ENCODE results near the gene NBAS.

The NBAS gene

GRCh38 chr2:15346624-15347023 lies 214.5 kb downstream of the NBAS start:
- no peak for ATAC-seq (ENCODE audit: low read depth)
- no peak for DNase-seq (ENCODE audit: low spot score)
- H3K9me3 ChIP-seq (ENCODE audit: severe bottlenecking), result no peaks in the 10 kb centered on the region
- TF ChIP-seq, protein P1, sequence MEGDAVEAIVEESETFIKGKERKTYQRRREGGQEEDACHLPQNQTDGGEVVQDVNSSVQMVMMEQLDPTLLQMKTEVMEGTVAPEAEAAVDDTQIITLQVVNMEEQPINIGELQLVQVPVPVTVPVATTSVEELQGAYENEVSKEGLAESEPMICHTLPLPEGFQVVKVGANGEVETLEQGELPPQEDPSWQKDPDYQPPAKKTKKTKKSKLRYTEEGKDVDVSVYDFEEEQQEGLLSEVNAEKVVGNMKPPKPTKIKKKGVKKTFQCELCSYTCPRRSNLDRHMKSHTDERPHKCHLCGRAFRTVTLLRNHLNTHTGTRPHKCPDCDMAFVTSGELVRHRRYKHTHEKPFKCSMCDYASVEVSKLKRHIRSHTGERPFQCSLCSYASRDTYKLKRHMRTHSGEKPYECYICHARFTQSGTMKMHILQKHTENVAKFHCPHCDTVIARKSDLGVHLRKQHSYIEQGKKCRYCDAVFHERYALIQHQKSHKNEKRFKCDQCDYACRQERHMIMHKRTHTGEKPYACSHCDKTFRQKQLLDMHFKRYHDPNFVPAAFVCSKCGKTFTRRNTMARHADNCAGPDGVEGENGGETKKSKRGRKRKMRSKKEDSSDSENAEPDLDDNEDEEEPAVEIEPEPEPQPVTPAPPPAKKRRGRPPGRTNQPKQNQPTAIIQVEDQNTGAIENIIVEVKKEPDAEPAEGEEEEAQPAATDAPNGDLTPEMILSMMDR (IDR thresholded peaks at IDR 0.05; ENCODE audit: poor library complexity, severe bottlenecking), result no peak
- no peaks in the 10 kb centered on the region for H3K4me1 ChIP-seq (ENCODE audit: insufficient read depth, poor library complexity, severe bottlenecking)
- peaks cover 5% of the 10 kb centered on the region for H3K36me3 ChIP-seq (ENCODE audit: low read depth)
- H3K4me3 ChIP-seq (ENCODE audit: severe bottlenecking), result no peak overlapping the region
- H3K27ac ChIP-seq (ENCODE audit: poor library complexity, severe bottlenecking), result no peak overlapping the region
- no peaks in the 10 kb centered on the region for H3K27me3 ChIP-seq (ENCODE audit: insufficient read depth, poor library complexity, severe bottlenecking)

DNA sequence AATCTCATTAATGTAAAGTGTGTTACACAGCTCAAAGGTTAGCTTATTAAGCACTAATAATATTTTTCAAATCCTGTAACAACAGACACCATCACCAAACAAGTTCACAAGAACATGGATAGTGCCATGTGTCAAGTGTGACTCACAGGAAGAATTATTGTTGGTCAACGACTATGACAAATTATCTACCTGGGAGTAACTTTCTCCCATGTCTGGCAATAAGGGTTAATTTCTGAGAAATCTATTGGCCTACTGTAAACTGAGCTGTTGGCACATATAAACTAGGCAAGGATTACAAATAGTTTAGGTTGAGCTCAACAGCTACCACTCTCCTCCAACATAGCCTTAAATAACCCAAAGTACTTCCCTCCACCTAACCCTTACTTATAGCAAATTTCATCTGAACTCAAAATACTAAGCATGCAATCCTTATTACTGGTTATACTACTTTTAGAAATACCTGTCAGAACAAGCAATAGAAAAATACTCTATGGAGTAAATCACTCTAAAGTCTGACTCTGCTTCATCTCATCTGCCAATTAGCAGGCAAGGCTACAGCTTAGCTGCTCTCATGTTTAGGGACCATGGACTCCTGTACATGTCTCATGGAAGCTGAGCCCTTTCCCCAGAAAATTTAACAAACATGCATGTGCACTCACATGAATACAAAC lies 223.0 kb downstream of the NBAS start:
- peaks cover 27% of the 10 kb centered on the region for H3K4me1 ChIP-seq (ENCODE audit: insufficient read depth, poor library complexity, severe bottlenecking)
- no peaks in the 10 kb centered on the region for H3K36me3 ChIP-seq (ENCODE audit: low read depth)
- DNase-seq (ENCODE audit: low spot score) (no peak), ATAC-seq (ENCODE audit: low read depth) (peak; percentile 70)
- peak overlapping the region; percentile 34 for H3K27ac ChIP-seq (ENCODE audit: poor library complexity, severe bottlenecking)
- TF ChIP-seq, protein P1 (IDR thresholded peaks at IDR 0.05; ENCODE audit: poor library complexity, severe bottlenecking), result no peak
- H3K27me3 ChIP-seq (ENCODE audit: insufficient read depth, poor library complexity, severe bottlenecking), result no peaks in the 10 kb centered on the region
- H3K9me3 ChIP-seq (ENCODE audit: severe bottlenecking), result no peaks in the 10 kb centered on the region
- H3K4me3 ChIP-seq (ENCODE audit: severe bottlenecking), result no peak overlapping the region

DNA sequence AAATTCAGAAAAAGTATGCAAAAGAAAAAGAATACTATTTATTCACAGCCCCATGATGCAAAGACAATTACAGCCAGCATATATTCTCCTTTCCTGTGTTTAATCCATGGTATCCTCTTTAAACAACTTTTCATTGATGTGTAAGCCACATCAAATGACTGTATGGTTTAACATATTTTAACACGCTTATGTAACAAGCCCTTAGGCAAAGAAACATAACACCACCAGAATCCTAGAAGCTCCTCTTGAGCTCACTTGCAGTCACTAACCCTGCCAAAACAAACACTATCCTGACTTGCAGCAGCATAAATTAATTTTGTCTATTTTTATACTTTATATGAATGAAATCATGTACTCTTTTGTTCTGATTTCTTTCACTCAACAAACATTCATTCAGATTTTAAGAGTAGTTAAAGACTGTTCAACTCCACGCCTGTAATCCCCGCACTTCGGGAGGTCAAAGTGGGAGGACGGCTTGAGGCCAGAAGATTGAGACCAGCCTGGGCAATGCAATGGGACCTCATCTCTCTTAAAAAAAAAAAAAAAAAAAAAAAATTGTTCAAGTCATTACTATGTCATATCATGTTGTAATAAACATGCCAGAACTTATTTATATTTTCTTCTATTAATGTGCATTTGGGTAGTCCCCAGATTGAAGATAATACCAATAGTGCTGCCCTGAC lies 226.3 kb downstream of the NBAS start:
- Histone ChIP-seq H3K36me3 (ENCODE audit: low read depth) (peaks cover 6% of the 10 kb centered on the region; the same call in 1 of the 2 replicates), H3K4me1 (ENCODE audit: insufficient read depth, poor library complexity, severe bottlenecking) (peaks cover 27% of the 10 kb centered on the region)

DNA sequence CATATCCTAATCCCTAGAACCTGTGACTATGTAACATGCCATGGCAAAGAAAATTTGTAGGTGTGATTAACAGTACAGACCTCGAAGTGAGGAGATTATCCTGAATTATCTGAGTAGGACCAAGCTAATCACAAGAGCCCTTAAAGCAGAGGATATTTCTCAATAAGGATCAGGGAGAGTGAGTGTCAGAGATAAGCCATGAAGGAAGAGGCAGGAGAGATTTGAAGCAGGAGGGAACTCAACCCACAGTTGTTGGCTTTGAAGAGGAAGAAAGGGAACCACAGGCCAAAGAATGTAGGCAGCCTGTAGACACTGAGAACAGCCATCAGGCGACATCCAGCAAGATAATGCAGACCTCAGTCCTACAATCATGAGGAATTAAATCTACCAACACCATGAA lies 229.3 kb downstream of the NBAS start:
- H3K9me3 ChIP-seq (ENCODE audit: severe bottlenecking), result no peaks in the 10 kb centered on the region
- H3K36me3 ChIP-seq (ENCODE audit: low read depth), result peaks cover 6% of the 10 kb centered on the region; the same call in 1 of the 2 replicates
- no peaks in the 10 kb centered on the region for H3K27me3 ChIP-seq (ENCODE audit: insufficient read depth, poor library complexity, severe bottlenecking)
- TF ChIP-seq, protein P1 (IDR thresholded peaks at IDR 0.05; ENCODE audit: poor library complexity, severe bottlenecking), result no peak
- no peak overlapping the region for H3K4me3 ChIP-seq (ENCODE audit: severe bottlenecking)
- ATAC-seq (ENCODE audit: low read depth) (no peak), DNase-seq (ENCODE audit: low spot score) (no peak)
- peaks cover 12% of the 10 kb centered on the region for H3K4me1 ChIP-seq (ENCODE audit: insufficient read depth, poor library complexity, severe bottlenecking)
- H3K27ac ChIP-seq (ENCODE audit: poor library complexity, severe bottlenecking), result no peak overlapping the region

More for the DNA sequence above, 226.3 kb downstream of the NBAS start:
- ATAC-seq (ENCODE audit: low read depth) (peak; percentile 86), DNase-seq (ENCODE audit: low spot score) (no peak)
- no peaks in the 10 kb centered on the region for H3K9me3 ChIP-seq (ENCODE audit: severe bottlenecking)
- TF ChIP-seq, protein P1 (IDR thresholded peaks at IDR 0.05; ENCODE audit: poor library complexity, severe bottlenecking), result no peak
- H3K27me3 ChIP-seq (ENCODE audit: insufficient read depth, poor library complexity, severe bottlenecking), result no peaks in the 10 kb centered on the region
- H3K4me3 ChIP-seq (ENCODE audit: severe bottlenecking), result no peak overlapping the region
- no peak overlapping the region for H3K27ac ChIP-seq (ENCODE audit: poor library complexity, severe bottlenecking)

DNA sequence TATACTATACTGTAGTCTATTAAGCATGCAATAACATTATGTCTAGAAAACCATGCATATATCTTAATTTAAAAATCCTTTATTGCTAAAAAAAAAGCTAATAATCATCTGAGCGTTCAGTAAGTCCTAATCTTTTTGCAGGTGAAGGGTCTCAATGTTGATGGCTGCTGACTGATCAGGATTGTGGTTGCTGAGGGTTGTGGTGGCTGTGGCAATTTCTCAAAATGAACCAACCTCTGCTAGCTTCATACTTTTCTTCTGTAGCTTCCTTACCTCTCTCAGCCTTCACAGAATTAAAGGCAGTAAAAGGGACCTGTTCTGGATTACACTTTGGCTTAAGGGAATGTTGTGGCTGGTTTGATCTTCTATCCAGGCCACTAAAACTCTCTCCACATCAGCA lies 235.8 kb downstream of the NBAS start:
- H3K36me3 ChIP-seq (ENCODE audit: low read depth), result peaks cover 7% of the 10 kb centered on the region; the same call in 1 of the 2 replicates
- H3K27ac ChIP-seq (ENCODE audit: poor library complexity, severe bottlenecking), result no peak overlapping the region
- DNase-seq (ENCODE audit: low spot score), result no peak
- H3K4me3 ChIP-seq (ENCODE audit: severe bottlenecking), result no peak overlapping the region
- TF ChIP-seq, protein P1 (IDR thresholded peaks at IDR 0.05; ENCODE audit: poor library complexity, severe bottlenecking), result no peak
- no peak for ATAC-seq (ENCODE audit: low read depth)
- H3K4me1 ChIP-seq (ENCODE audit: insufficient read depth, poor library complexity, severe bottlenecking), result no peaks in the 10 kb centered on the region
- H3K27me3 ChIP-seq (ENCODE audit: insufficient read depth, poor library complexity, severe bottlenecking), result no peaks in the 10 kb centered on the region
- H3K9me3 ChIP-seq (ENCODE audit: severe bottlenecking), result no peaks in the 10 kb centered on the region
